ENCODE results near the gene ETV4. TPM values are rescaled to one million over a fixed set of nuclear protein-coding genes. Genes with fewer than 3 reads are reported as not detected.

The ETV4 gene
- 5.7 TPM for total RNA-seq

- peak; percentile 78 for ATAC-seq
These were observed at the start of gene ETV4 for GRCh38 chr17:43546319-43547188. Gene ETV4, minus strand, starts transcription at chr17:43546340. Its CDS starts 723 bp downstream, at chr17:43545617.

DNA sequence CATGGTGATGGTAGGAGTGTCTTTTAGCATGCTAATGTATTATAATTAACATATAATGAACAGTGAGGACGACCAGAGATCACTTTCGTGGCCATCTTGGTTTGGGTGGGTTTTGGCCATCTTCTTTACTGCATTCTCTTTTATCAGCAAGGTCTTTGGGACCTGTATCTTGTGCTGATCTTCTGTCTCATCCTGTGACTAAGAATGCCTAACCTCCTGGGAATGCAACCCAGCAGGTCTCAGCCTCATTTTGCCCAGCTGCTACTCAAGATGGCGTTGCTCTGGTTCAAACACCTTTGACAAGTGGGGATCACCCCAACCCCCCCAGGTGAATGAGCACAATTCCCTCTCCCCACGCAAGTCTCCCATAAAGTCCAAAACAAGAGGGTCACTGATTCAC, 49.3 kb upstream of the ETV4 start:
- ATAC-seq, result no peak

DNA sequence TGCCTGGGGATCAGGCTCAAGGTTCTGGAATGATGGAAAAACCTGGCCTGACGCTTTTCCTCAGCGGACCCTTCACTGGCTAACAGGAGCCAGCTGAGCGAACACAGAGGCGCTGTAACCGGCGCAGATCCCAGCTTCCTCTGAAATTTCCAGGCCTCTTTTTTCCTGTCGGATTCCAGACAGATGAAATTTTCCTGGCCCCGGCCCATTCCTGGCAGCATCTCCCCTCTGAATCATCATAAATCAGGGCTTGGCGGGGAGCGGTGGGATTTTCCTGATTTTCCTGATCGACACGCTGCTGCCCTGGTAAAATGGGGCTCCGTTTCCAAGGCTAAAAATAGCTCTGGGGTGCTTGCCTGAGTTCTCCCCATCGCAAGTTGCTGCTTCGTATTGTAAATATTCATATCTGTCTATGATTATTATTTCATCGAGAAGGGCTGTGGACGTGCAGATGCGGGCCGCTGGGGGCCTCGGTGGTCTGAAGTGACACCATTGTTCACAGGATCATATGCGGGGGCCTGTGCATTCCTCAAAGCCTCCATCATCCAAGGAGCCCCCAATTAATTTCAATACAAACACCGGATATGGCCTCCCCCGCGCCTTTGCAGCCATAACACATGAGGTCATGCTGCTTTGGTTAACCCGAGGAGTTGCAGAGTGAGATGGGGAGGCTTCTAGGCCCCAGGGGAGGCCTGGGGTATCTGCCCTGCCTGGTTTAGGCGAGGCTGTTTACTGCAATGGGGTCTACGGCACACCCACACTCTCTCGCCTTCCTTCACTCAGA, 45.8 kb upstream of the ETV4 start:
- ATAC-seq, result peak; percentile 34

GRCh38 chr17:43591001-43591400, 44.9 kb upstream of the ETV4 start:
- no peak for ATAC-seq

DNA sequence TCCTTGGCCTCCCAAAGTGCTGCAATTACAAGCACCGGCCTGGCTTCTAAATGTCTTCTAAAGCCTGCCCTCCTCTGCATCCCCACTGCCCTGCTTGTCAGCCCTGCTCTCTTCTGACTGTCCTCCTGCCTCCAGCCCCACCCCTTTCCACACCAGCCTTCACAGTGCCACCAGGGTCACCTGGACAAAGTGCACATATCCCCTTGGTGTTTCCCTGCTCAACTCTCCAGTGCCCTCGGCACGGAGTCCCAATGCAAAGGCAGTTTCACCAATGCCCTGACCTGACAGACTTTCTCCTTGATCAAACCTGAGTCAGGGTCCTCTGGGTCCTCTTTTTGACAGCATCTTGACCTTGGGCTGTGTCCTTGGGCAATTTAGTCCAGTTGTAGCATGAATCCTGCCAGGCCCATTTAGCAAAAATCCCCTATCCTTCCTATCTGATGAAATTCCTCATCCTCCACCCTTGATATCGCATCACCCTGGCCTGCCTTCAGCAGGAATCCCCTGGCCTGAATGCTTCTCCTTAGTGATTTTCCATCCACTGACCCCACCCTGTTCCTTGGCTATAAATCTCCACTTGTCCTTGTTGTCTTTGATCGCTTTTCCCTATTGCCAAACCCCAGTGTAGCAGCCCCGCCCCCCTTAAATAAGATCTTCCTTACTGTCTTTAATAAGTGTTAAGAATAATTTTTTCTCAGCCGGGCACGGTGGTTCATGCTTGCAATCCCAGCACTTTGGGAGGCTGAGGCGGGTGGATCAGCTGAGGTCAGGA, 42.7 kb upstream of the ETV4 start:
- no peak for ATAC-seq

DNA sequence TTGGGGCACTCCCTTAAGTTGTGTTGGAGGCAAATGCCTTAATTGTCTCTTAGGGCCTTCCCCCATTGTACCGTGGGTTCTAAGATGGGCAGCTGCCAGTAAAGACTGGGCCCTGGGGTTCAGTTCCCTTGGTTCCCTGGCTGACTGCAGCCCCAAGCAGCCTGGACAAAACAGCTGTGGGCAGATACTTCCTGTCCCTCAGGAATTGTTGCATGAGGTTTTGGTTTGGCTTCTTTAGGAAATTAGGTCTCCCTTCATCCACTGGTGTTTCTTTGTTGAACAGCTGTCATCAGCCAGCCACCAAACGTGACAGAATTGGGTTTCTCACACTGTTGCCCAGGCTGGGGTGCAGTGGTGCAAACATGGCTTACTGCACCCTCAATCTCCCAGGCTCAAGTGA, 42.0 kb upstream of the ETV4 start:
- no peak for ATAC-seq

GRCh38 chr17:43587647-43588046, 41.5 kb upstream of the ETV4 start:
- ATAC-seq, result no peak

DNA sequence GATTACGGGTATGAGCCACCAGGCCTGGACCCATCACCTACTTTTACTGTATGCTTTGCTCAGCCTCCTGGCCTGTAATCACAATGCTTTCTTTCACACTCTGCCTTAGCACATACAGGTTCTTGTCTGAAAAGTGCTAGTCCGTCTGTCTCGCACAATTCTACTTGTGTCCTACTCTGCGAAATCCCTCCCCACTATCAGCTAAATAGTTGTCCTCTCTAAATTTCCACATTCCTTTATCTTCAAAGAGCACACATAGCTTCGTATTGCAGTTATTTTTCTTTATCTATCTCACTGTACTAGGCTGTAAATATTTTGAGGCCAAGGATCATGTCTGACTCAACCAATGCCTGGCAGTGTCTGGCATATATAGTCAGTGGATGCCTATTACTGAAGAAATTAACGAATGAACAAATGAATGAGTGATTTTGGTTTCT, 38.5 kb upstream of the ETV4 start:
- no peak for ATAC-seq

GRCh38 chr17:43583332-43583731, 37.2 kb upstream of the ETV4 start:
- no peak for ATAC-seq

GRCh38 chr17:43581613-43582012, 35.5 kb upstream of the ETV4 start:
- ATAC-seq, result no peak

- no peak for ATAC-seq
These were observed 35.0 kb upstream of the ETV4 start for GRCh38 chr17:43581130-43581529.

GRCh38 chr17:43579566-43580140, 33.5 kb upstream of the ETV4 start:
- peak; percentile 34 for ATAC-seq

GRCh38 chr17:43578699-43579565, 32.8 kb upstream of the ETV4 start:
- ATAC-seq, result peak; percentile 27

- ATAC-seq, result no peak
These were observed 32.2 kb upstream of the ETV4 start for GRCh38 chr17:43578404-43578698.

DNA sequence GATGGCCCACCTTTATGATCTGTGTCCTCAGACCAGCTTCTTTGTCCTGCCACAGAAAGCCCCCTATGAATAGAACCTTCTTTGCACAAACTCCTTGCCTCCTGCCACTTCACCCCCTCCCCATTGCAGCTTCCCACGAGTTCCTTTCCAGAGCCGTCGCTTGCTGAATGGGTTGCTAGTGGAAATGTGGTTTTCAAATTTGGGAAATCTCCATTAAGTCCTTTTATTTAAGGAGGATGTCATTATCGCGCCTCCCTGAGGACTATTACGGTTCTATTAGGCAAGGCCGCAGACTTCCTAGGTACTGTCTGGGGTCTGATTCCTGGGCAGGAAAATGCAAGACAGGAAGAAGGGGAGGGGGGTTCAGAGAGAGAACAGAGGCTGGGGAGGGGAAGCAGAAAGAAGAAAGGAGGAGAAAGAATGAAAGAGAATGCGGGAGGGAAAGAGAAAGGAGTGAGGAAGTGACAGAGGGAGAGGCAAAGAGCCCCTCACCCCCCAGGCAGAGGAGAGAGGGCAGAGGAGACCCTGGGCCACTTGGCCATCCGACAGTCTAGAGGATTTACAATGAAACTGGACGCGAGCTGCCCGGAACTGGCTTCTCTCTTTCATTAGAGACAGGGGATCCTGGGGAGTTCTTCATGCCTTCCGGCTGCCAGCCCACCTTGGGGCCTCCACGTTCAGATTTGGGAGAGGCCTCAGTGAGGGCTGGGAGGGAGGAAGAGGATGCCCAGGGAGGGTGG, 31.7 kb upstream of the ETV4 start:
- no peak for ATAC-seq

- peak; percentile 73 for ATAC-seq
These were observed 30.6 kb upstream of the ETV4 start for GRCh38 chr17:43576563-43577229.

DNA sequence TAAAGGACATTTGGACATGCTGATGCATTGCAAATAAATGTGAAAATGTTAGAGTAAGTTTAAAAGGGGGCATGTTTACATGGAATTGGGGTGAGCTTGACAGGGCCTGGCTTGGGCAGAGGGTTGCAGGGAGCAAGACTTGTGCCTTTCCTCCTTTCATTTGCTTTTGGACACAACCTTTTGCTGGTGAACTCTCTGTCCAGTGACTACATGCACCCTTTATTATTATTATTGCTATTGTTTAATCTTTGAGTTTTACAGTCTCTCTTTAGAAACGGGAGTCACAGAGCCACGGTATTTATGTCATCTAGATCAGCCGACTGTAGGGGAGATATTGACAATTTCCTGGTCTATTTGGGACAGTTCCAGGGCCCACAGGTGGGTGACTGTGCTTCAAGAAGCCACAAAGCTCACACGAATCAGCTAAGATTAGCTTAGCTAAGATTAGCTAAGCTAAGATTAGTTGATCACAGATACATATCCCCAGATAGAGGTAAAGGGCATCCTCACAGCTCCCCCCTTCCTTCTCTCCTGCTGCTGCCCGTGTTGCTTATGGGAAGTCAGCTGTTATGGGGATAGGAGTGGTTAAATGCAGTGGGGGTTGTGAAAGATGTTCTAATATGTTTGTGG, 28.9 kb upstream of the ETV4 start:
- ATAC-seq, result no peak

- ATAC-seq, result no peak
These were observed 28.2 kb upstream of the ETV4 start for GRCh38 chr17:43574348-43574747.

- ATAC-seq, result no peak
These were observed 27.6 kb upstream of the ETV4 start for GRCh38 chr17:43573579-43574321.
